Neural progenitor cell (in vitro differentiated cells): ENCODE data around the gene PGC.

ENCODE experiments used
- EZH2 ChIP-seq: fragments of 200-600 bp; sonication (generic); IDR thresholded peaks from 2 replicates; pipeline ENCODE4 v1.6.1; 2017; ENCODE audit warnings: antibody characterized with exemption, mild to moderate bottlenecking, moderate library complexity
- EZH2phosphoT487 ChIP-seq: fragments of 200-600 bp; sonication (generic); IDR thresholded peaks from 2 replicates; pipeline ENCODE4 v1.6.1; 2017; ENCODE audit warnings: antibody characterized with exemption
- TF ChIP-seq, protein P1 (sequence below): fragments of 200-600 bp; sonication (generic); IDR thresholded peaks from 2 replicates; pipeline ENCODE4 v1.5.1; 2017; ENCODE audit warnings: antibody characterized with exemption, mild to moderate bottlenecking

DNA sequence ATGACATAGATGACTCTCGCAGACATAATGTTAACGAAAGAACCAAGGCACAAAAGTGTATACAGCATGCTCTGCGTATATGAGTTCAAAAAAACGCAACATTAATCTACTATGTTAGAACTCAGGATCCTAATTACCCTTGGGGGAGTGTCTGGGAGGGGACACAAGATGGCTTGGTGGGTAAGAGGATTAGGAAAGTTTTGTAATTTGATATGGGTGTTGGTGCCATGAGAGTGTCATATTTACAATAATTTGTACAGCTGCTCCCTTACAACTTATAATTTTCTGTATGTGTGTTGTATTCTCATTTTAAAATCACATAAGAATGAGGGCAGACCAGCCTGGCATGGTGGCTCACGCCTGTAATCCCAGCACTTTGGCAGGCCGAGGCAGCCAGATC, 50.4 kb downstream of the PGC start:
- TF ChIP-seq EZH2 (no peak), EZH2phosphoT487 (no peak)
- TF ChIP-seq, protein P1, sequence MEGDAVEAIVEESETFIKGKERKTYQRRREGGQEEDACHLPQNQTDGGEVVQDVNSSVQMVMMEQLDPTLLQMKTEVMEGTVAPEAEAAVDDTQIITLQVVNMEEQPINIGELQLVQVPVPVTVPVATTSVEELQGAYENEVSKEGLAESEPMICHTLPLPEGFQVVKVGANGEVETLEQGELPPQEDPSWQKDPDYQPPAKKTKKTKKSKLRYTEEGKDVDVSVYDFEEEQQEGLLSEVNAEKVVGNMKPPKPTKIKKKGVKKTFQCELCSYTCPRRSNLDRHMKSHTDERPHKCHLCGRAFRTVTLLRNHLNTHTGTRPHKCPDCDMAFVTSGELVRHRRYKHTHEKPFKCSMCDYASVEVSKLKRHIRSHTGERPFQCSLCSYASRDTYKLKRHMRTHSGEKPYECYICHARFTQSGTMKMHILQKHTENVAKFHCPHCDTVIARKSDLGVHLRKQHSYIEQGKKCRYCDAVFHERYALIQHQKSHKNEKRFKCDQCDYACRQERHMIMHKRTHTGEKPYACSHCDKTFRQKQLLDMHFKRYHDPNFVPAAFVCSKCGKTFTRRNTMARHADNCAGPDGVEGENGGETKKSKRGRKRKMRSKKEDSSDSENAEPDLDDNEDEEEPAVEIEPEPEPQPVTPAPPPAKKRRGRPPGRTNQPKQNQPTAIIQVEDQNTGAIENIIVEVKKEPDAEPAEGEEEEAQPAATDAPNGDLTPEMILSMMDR, result no peak
